ENCODE data around the gene PPP1CC. TPM values are rescaled to one million over a fixed set of nuclear protein-coding genes. Genes with fewer than 3 reads are reported as not detected.

PPP1CC gene
- 82.3 TPM for total RNA-seq
- polyA plus RNA-seq (ENCODE audit: insufficient read depth, low read depth, low replicate concordance), result 57.0 TPM
- long read RNA-seq, donor 1, transcript PPP1CC-211 (3 exons, 582 nt), result minor isoform, 6 of 45 reads
- long read RNA-seq, donor 1, transcript PPP1CC-201 (7 exons, 2,559 nt), result major isoform, 35 of 45 reads
- long read RNA-seq, donor 1, partial matches to known transcripts, result 0 of 45 reads
- long read RNA-seq, donor 1, other reads (novel, unspliced or antisense), result 0 of 45 reads
- long read RNA-seq, donor 2, transcript PPP1CC-201 (7 exons, 2,559 nt), result major isoform, 24 of 54 reads
- long read RNA-seq, donor 2, transcript PPP1CC-211 (3 exons, 582 nt), result minor isoform, 5 of 54 reads
- long read RNA-seq, donor 2, partial matches to known transcripts, result 21 of 54 reads
- long read RNA-seq, donor 2, other reads (novel, unspliced or antisense), result 0 of 54 reads
- long read RNA-seq, donor 3, transcript PPP1CC-211 (3 exons, 582 nt), result minor isoform, 12 of 60 reads
- long read RNA-seq, donor 3, transcript PPP1CC-201 (7 exons, 2,559 nt), result major isoform, 22 of 60 reads
- long read RNA-seq, donor 3, partial matches to known transcripts, result 22 of 60 reads
- long read RNA-seq, donor 3, other reads (novel, unspliced or antisense), result 0 of 60 reads
- long read RNA-seq, donor 4, transcript PPP1CC-201 (7 exons, 2,559 nt), result major isoform, 23 of 39 reads
- long read RNA-seq, donor 4, partial matches to known transcripts, result 10 of 39 reads
- long read RNA-seq, donor 4, other reads (novel, unspliced or antisense), result 0 of 39 reads
- long read RNA-seq, donor 5, partial matches to known transcripts, result 5 of 7 reads
- long read RNA-seq, donor 5, other reads (novel, unspliced or antisense), result 0 of 7 reads
- long read RNA-seq, donor 6, transcript PPP1CC-211 (3 exons, 582 nt), result minor isoform, 8 of 110 reads
- long read RNA-seq, donor 6, transcript PPP1CC-203 (2 exons, 1,133 nt), result minor isoform, 7 of 110 reads
- long read RNA-seq, donor 6, transcript PPP1CC-201 (7 exons, 2,559 nt), result major isoform, 47 of 110 reads
- long read RNA-seq, donor 6, partial matches to known transcripts, result 39 of 110 reads
- long read RNA-seq, donor 6, other reads (novel, unspliced or antisense), result 0 of 110 reads
- long read RNA-seq, donor 7, transcript PPP1CC-201 (7 exons, 2,559 nt), result major isoform, 45 of 56 reads
- long read RNA-seq, donor 7, partial matches to known transcripts, result 1 of 56 reads
- long read RNA-seq, donor 7, other reads (novel, unspliced or antisense), result 7 of 56 reads
- long read RNA-seq, donor 8, transcript PPP1CC-211 (3 exons, 582 nt), result minor isoform, 7 of 47 reads
- long read RNA-seq, donor 8, transcript PPP1CC-201 (7 exons, 2,559 nt), result major isoform, 15 of 47 reads
- long read RNA-seq, donor 8, transcript PPP1CC-203 (2 exons, 1,133 nt), result minor isoform, 7 of 47 reads
- long read RNA-seq, donor 8, partial matches to known transcripts, result 10 of 47 reads
- long read RNA-seq, donor 8, other reads (novel, unspliced or antisense), result 0 of 47 reads
- long read RNA-seq, donor 9, transcript PPP1CC-201 (7 exons, 2,559 nt), result major isoform, 12 of 17 reads
- long read RNA-seq, donor 9, partial matches to known transcripts, result 0 of 17 reads
- long read RNA-seq, donor 9, other reads (novel, unspliced or antisense), result 0 of 17 reads
- long read RNA-seq, donor 10, transcript PPP1CC-201 (7 exons, 2,559 nt), result major isoform, 21 of 46 reads
- long read RNA-seq, donor 10, transcript PPP1CC-211 (3 exons, 582 nt), result minor isoform, 9 of 46 reads
- long read RNA-seq, donor 10, partial matches to known transcripts, result 10 of 46 reads
- long read RNA-seq, donor 10, other reads (novel, unspliced or antisense), result 0 of 46 reads

- FAIRE-seq, result no peak
- Histone ChIP-seq H3K9me3 (ENCODE audit: control insufficient read depth in 2 of 3, insufficient read depth in 1 of 3, low read length in 3 of 3) (no peaks in the 10 kb centered on the region), H3K27ac (ENCODE audit: low read depth in 2 of 2, low read length in 2 of 2) (peak within 1 kb of the TSS; percentile 71 to 88), H3K27me3 (ENCODE audit: control insufficient read depth, insufficient read depth, low read length) (no peaks in the 10 kb centered on the region), H3K4me1 (ENCODE audit: control insufficient read depth in 2 of 3, insufficient read depth in 2 of 3, low read depth in 1 of 3, low read length in 3 of 3) (peaks cover 0 to 15% (median 12%) of the 10 kb centered on the region in 3 donors), H3K9ac (ENCODE audit: low read length in 3 of 3) (peak within 1 kb of the TSS; percentile 53 to 83 (median 62)), H3K36me3 (ENCODE audit: control insufficient read depth in 2 of 3, insufficient read depth in 3 of 3, low read length in 3 of 3) (no peaks in the 10 kb centered on the region), H3K4me3 (ENCODE audit: low read length in 3 of 3) (peak within 1 kb of the TSS; percentile 61 to 91 (median 88))
- TF ChIP-seq CTCF (IDR thresholded peaks at IDR 0.05; ENCODE audit: borderline replicate concordance, extremely low read depth, insufficient read depth), result no peak
- DNase-seq, result peak; percentile 96 to 98 (median 97)
- intact Hi-C loops (cut with DNase I), result no loop called here
Observed at GRCh38 chr12:110742718-110743570, at the start of gene PPP1CC. TSS of gene PPP1CC (minus strand) at chr12:110742891. CDS start at chr12:110742707, 184 bp downstream.

- no peak overlapping the region for H3K9ac ChIP-seq (ENCODE audit: low read length in 3 of 3)
- no peak overlapping the region for H3K27ac ChIP-seq (ENCODE audit: low read depth in 2 of 2, low read length in 2 of 2)
- H3K4me1 ChIP-seq (ENCODE audit: control insufficient read depth in 2 of 3, insufficient read depth in 2 of 3, low read depth in 1 of 3, low read length in 3 of 3), result no peaks in the 10 kb centered on the region
- H3K4me3 ChIP-seq (ENCODE audit: low read length in 3 of 3), result no peak overlapping the region
- FAIRE-seq (no peak), DNase-seq (no peak)
- H3K27me3 ChIP-seq (ENCODE audit: control insufficient read depth, insufficient read depth, low read length), result no peaks in the 10 kb centered on the region
- TF ChIP-seq CTCF (IDR thresholded peaks at IDR 0.05; ENCODE audit: borderline replicate concordance, extremely low read depth, insufficient read depth), result no peak
- intact Hi-C loops (cut with DNase I), result no loop called here
- no peaks in the 10 kb centered on the region for H3K9me3 ChIP-seq (ENCODE audit: control insufficient read depth in 2 of 3, insufficient read depth in 1 of 3, low read length in 3 of 3)
- no peaks in the 10 kb centered on the region for H3K36me3 ChIP-seq (ENCODE audit: control insufficient read depth in 2 of 3, insufficient read depth in 3 of 3, low read length in 3 of 3)
Observed at GRCh38 chr12:110791589-110791988, 48.9 kb upstream of the PPP1CC start.
